HG03045 (cell line): ENCODE results near the gene RTEL1.

Experiments
- ATAC-seq: cut with Tn5 transposase; IDR thresholded peaks from one replicate; pipeline ENCODE4 v1.9.1; 2021; ENCODE audit warnings: mild to moderate bottlenecking, moderate library complexity; ENCODE audit not compliant: unreplicated experiment

RTEL1 gene

DNA sequence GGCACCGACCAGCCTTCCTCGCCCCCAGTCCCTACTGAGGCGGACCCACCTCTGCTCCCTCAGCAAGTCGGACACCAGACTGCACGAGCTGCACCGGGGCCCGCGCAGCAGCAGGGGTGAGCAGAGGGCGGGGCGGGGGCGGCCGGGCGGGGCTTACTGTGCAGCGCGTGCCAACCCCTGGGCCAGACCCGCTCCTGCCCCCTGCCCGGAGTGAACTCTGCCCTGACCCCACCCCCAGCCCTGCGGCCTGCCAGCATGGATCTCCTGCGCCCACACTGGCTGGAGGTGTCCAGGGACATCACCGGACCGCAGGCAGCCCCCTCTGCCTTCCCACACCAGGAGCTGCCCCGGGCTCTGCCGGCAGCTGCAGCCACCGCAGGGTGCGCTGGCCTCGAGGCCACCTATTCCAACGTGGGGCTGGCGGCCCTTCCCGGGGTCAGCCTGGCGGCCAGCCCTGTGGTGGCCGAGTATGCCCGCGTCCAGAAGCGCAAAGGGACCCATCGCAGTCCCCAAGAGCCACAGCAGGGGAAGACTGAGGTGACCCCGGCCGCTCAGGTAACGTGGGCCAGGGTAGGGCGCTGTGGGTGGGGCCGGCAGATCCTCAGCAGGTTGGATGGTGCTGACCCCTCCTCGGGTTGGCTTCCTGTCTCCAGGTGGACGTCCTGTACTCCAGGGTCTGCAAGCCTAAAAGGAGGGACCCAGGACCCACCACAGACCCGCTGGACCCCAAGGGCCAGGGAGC, 80.0 kb downstream of the RTEL1 start:
- ATAC-seq: no peak

DNA sequence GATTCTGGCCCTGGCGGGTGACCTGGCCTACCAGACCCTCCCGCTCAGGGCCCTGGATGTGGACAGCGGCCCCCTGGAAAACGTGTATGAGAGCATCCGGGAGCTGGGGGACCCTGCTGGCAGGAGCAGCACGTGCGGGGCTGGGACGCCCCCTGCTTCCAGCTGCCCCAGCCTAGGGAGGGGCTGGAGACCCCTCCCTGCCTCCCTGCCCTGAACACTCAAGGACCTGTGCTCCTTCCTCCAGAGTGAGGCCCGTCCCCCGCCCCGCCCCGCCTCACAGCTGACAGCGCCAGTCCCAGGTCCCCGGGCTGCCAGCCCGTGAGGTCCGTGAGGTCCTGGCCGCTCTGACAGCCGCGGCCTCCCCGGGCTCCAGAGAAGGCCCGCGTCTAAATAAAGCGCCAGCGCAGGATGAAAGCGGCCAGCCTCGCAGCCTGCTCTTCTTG, 80.6 kb downstream of the RTEL1 start:
- ATAC-seq: no peak

DNA sequence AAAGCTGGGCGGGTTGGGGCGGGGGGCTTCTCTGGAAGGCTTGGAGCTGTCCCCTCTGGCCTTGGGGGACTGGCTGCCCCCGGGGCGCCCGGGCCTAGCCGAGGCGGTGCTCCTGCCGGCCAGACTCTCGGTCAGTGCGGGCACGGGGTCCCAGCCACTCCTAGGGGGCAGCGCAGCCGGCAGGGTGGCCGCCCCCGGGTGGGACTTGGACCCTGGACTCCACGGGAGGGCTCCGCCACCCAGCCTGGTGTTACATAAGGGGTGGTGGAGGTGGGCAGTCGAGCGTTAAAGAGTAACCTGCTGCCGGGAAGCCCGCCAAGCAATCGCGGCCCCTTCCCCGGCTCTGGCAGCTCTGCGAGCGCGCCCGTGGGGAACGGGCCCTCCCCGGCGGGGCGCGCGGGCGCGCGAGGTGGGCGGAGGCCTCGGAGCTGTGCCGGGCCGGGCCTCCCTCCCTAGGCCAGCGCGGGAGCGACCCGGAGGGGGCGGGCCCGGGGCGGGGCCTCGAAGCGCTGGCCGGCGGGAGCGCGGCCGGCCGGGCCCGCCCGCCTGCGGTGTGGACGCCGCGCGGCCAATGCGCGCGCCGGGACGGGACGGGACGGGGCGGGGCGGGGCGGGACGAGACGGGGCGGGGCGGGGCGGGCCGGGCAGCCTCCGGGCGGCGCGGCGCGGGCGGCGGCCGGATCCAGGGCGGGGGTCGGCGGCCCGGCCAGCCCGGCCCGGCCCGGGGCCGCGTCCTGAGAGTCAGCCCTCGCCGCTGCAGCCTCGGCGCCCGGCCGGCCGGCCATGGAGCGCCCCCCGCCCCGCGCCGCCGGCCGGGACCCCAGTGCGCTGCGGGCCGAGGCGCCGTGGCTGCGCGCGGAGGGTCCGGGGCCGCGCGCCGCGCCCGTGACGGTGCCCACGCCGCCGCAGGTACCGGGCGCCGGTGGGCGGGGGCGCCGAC, 81.3 kb downstream of the RTEL1 start, which contains the start of gene SLC2A4RG:
TSS of gene SLC2A4RG (plus strand) at position 647 of the 940 bp plus-strand sequence. CDS start at position 784, 137 bp downstream.
- ATAC-seq: peak; percentile 49

GRCh38 chr20:63740070-63740626, 82.0 kb downstream of the RTEL1 start:
- ATAC-seq: peak; percentile 22

DNA sequence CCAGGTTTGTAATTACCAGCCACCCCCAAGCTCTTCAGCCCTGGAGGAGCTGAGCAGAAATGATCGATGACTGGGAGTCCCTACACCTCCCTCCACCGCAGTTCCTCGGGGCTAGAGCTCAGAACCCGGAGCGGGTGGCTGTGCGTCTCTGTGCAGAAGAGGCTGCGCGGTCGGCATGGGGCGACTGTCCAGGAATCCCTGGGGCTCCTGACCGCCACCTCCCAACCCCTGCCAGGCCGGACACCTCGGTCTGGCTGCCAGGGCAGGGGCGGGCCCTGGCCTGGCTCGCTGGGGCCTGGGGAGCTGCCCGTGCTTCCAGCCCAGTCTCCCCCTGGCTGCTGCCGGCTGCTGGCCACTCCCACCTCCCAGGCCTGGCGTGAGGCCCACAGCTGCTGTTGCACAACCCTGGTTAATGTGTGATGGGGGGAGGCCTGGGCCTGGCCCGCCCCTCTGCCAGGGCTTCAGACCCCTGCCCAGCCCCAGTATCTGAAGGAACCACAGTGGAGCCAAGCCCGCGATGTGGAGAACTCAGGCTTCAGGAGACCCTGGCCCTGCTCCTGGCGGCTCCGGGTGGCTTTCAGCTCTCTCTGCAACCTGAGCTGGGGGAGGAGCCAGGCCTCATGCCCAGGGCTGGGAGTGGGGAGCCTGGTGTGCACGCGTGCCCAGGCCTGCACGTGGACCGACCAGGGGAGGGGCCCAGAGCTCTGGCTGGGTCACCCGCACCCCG, 82.7 kb downstream of the RTEL1 start:
- no peak for ATAC-seq

- no peak for ATAC-seq
Measured at GRCh38 chr20:63741354-63741675, 83.2 kb downstream of the RTEL1 start.

- no peak for ATAC-seq
Measured at GRCh38 chr20:63741676-63742380, 83.7 kb downstream of the RTEL1 start.

GRCh38 chr20:63742381-63743024, 84.4 kb downstream of the RTEL1 start:
- ATAC-seq: no peak

DNA sequence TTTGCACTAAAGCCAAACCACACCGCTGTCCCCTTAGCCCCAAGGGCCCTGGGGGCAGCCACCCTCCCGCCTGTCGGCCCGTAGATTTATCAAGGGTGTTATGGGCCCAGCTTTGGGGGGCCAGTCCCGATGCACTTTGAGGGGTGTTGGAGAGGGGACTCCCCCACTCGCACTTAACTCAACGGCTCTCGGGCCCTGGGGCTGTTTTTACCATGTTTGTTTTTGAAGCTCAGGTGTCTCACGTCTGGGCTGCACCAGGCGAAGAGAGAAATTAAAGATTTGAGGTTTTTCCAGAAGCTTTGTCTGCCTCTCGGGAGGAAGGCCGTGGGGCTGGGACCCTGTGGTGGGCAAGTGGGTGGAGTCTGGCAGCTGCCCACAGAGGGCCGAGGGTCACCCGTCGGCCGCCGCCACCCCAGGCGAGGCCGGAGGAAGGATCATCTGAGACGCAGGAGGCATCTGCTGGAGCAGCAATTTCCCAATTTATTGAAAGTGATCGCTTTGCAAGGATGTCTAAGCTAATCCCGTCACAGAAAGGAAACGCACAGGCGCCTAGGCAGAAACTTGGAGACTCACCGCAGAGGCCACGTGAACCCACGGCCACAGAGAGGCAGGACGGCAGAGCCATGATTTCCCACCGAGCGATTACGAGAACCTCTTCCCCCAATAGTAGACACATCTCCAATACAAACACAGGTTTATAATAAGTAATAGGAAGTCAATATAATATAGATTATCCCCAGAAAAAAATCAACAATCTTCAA, 85.3 kb downstream of the RTEL1 start:
- ATAC-seq: no peak

GRCh38 chr20:63744158-63744557, 86.0 kb downstream of the RTEL1 start:
- ATAC-seq: no peak

DNA sequence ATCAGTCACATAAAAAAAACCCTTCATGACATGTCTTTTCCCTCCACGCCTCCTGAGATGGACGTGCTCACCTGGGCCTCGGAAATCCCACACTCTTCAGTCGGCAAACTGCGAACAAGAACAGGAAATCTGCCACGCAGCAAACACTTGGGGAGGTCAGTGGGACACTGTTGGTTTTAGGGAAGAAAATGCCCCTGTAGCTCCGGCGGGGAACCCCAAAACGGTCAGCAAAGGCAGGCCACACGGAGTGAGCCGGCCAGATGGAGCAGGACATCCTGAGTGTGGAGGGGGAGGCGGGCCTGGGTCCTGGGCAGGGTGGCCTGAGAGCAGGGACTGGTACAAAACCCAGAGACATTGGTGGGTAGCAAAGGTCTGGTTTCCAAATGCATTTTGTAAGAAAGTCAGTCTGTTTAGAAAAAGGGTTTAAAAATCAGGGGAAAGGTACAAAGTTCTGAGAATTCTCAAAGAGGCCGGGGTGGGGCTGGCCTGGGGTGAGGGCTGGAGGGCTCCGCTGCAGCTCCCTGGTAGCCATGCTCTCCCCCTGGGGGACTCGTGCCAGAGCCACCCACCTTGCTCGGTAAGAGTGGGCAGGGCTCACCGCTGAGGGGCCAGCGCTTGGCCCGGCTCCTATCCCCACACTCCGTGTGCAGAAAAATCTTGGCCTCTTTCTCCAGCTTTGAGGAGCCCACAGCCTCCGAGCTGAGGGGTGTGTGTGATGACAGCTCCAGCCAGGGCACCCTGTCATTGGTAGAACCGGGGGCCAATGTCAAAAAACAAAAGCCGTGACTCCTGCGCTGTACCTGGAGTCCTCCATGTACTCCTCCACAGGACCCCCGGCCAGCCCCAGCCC, 86.7 kb downstream of the RTEL1 start:
- ATAC-seq: no peak

- no peak for ATAC-seq
Measured at GRCh38 chr20:63745424-63745805, 87.3 kb downstream of the RTEL1 start.
